GM12872 (cell line): ENCODE measurements around the gene SUSD3.

ENCODE experiments used
- CTCF ChIP-seq: IDR thresholded peaks from 3 replicates; pipeline ENCODE4 v1.5.1; 2011; ENCODE audit warnings: low read depth, mild to moderate bottlenecking, low read length, moderate library complexity; ENCODE audit not compliant: insufficient read depth

Gene SUSD3

GRCh38 chr9:93096811-93097382 is 38.4 kb downstream of the SUSD3 start:
- TF ChIP-seq CTCF: no peak

GRCh38 chr9:93097511-93098201 is 39.2 kb downstream of the SUSD3 start:
- TF ChIP-seq CTCF: no peak

- TF ChIP-seq CTCF: no peak
These were observed 39.9 kb downstream of the SUSD3 start for GRCh38 chr9:93098236-93098946.

- no peak for TF ChIP-seq CTCF
These were observed 41.2 kb downstream of the SUSD3 start for GRCh38 chr9:93099551-93100275.

GRCh38 chr9:93100276-93100636 is 41.8 kb downstream of the SUSD3 start:
- TF ChIP-seq CTCF: no peak

GRCh38 chr9:93105620-93106019 is 47.1 kb downstream of the SUSD3 start:
- TF ChIP-seq CTCF: no peak
